Mammary epithelial cell (primary cell): ENCODE data around the gene SAMD4B.

Experiments used
- CTCF ChIP-seq, 2 donors: IDR thresholded peaks in 1 of 2; conservative IDR thresholded peaks in 1 of 2; 2 replicates each; pipeline ENCODE4 v1.5.1; 2011 to 2012; ENCODE audit warnings: inconsistent platforms in 2 of 2, low read length in 2 of 2, mild to moderate bottlenecking in 2 of 2, control low read depth in 1 of 2, low read depth in 1 of 2; ENCODE audit not compliant: insufficient read depth in 1 of 2; ENCODE audit errors: extremely low read depth in 1 of 2
- EZH2 ChIP-seq: IDR thresholded peaks from 2 replicates; pipeline ENCODE4 v1.6.1; 2012; ENCODE audit warnings: low read length, inconsistent platforms, borderline replicate concordance

DNA sequence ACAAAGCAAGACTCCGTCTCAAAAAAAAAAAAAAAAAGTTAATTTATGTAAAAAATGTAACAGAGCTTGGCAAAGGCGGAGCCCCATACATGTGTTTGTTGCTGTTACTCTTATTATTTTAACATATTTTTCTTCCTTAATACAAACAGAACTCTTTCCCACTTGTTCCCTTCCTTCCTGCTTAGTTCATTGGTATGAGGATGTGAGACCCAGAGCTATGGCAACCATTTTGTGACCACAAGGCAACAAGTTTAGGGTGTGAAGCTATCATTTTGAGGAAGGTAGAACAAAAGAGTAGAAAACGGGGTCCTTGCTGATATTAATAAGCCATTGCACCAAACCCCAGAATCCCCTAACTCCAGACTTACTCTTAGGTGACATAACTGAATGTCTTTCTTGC, 40.7 kb upstream of the SAMD4B start:
- no peak for TF ChIP-seq CTCF (conservative IDR thresholded peaks at IDR 0.05 in 1 of 2, IDR thresholded peaks at IDR 0.05 in 1 of 2; ENCODE audit: extremely low read depth in 1 of 2, insufficient read depth in 1 of 2, low read depth in 1 of 2, low read length in 2 of 2)
- TF ChIP-seq EZH2 = no peak
